ENCODE measurements around the gene KIAA0319L.

The KIAA0319L gene

GRCh38 chr1:35448344-35448801, 108.8 kb downstream of the KIAA0319L start:
- H3K36me3 ChIP-seq (ENCODE audit: control insufficient read depth, low read depth, low read length) = peaks cover 68% of the 10 kb centered on the region
- H3K9ac ChIP-seq (ENCODE audit: low read length) = no peak overlapping the region
- no peaks in the 10 kb centered on the region for H3K9me3 ChIP-seq (ENCODE audit: control insufficient read depth, low read depth, low read length)
- H3K27me3 ChIP-seq (ENCODE audit: control insufficient read depth, insufficient read depth, low read length) = no peaks in the 10 kb centered on the region
- H3K4me3 ChIP-seq (ENCODE audit: low read length) = no peak overlapping the region
- no peak overlapping the region for H3K27ac ChIP-seq (ENCODE audit: low read length)
- no peaks in the 10 kb centered on the region for H3K4me1 ChIP-seq (ENCODE audit: control insufficient read depth, low read depth, low read length)

GRCh38 chr1:35447278-35447677, 109.9 kb downstream of the KIAA0319L start:
- peaks cover 64% of the 10 kb centered on the region for H3K36me3 ChIP-seq (ENCODE audit: control insufficient read depth, low read depth, low read length)
- no peaks in the 10 kb centered on the region for H3K4me1 ChIP-seq (ENCODE audit: control insufficient read depth, low read depth, low read length)
- H3K27me3 ChIP-seq (ENCODE audit: control insufficient read depth, insufficient read depth, low read length) = no peaks in the 10 kb centered on the region
- no peak overlapping the region for H3K4me3 ChIP-seq (ENCODE audit: low read length)
- H3K9ac ChIP-seq (ENCODE audit: low read length) = no peak overlapping the region
- no peaks in the 10 kb centered on the region for H3K9me3 ChIP-seq (ENCODE audit: control insufficient read depth, low read depth, low read length)
- H3K27ac ChIP-seq (ENCODE audit: low read length) = no peak overlapping the region

GRCh38 chr1:35444519-35444774, 112.8 kb downstream of the KIAA0319L start:
- Histone ChIP-seq H3K4me3 (ENCODE audit: low read length) (no peak overlapping the region), H3K4me1 (ENCODE audit: control insufficient read depth, low read depth, low read length) (no peaks in the 10 kb centered on the region), H3K9ac (ENCODE audit: low read length) (no peak overlapping the region), H3K36me3 (ENCODE audit: control insufficient read depth, low read depth, low read length) (peaks cover 73% of the 10 kb centered on the region), H3K27ac (ENCODE audit: low read length) (no peak overlapping the region), H3K9me3 (ENCODE audit: control insufficient read depth, low read depth, low read length) (no peaks in the 10 kb centered on the region), H3K27me3 (ENCODE audit: control insufficient read depth, insufficient read depth, low read length) (no peaks in the 10 kb centered on the region)

- Histone ChIP-seq H3K9me3 (ENCODE audit: control insufficient read depth, low read depth, low read length) (no peaks in the 10 kb centered on the region), H3K27ac (ENCODE audit: low read length) (no peak overlapping the region), H3K36me3 (ENCODE audit: control insufficient read depth, low read depth, low read length) (peaks cover 73% of the 10 kb centered on the region), H3K4me1 (ENCODE audit: control insufficient read depth, low read depth, low read length) (no peaks in the 10 kb centered on the region), H3K9ac (ENCODE audit: low read length) (no peak overlapping the region), H3K27me3 (ENCODE audit: control insufficient read depth, insufficient read depth, low read length) (no peaks in the 10 kb centered on the region), H3K4me3 (ENCODE audit: low read length) (no peak overlapping the region)
These were observed 113.3 kb downstream of the KIAA0319L start for GRCh38 chr1:35443768-35444518.

- H3K27me3 ChIP-seq (ENCODE audit: control insufficient read depth, insufficient read depth, low read length) = no peaks in the 10 kb centered on the region
- H3K27ac ChIP-seq (ENCODE audit: low read length) = no peak overlapping the region
- no peaks in the 10 kb centered on the region for H3K4me1 ChIP-seq (ENCODE audit: control insufficient read depth, low read depth, low read length)
- no peak overlapping the region for H3K9ac ChIP-seq (ENCODE audit: low read length)
- peaks cover 61% of the 10 kb centered on the region for H3K36me3 ChIP-seq (ENCODE audit: control insufficient read depth, low read depth, low read length)
- no peak overlapping the region for H3K4me3 ChIP-seq (ENCODE audit: low read length)
- H3K9me3 ChIP-seq (ENCODE audit: control insufficient read depth, low read depth, low read length) = no peaks in the 10 kb centered on the region
These were observed 114.5 kb downstream of the KIAA0319L start for GRCh38 chr1:35442734-35443133.

- H3K4me3 ChIP-seq (ENCODE audit: low read length) = no peak overlapping the region
- H3K9me3 ChIP-seq (ENCODE audit: control insufficient read depth, low read depth, low read length) = no peaks in the 10 kb centered on the region
- H3K27ac ChIP-seq (ENCODE audit: low read length) = no peak overlapping the region
- H3K27me3 ChIP-seq (ENCODE audit: control insufficient read depth, insufficient read depth, low read length) = no peaks in the 10 kb centered on the region
- H3K36me3 ChIP-seq (ENCODE audit: control insufficient read depth, low read depth, low read length) = peaks cover 58% of the 10 kb centered on the region
- no peak overlapping the region for H3K9ac ChIP-seq (ENCODE audit: low read length)
- H3K4me1 ChIP-seq (ENCODE audit: control insufficient read depth, low read depth, low read length) = no peaks in the 10 kb centered on the region
These were observed 115.2 kb downstream of the KIAA0319L start for GRCh38 chr1:35441926-35442579.

GRCh38 chr1:35439626-35440025, 117.6 kb downstream of the KIAA0319L start:
- peaks cover 62% of the 10 kb centered on the region for H3K36me3 ChIP-seq (ENCODE audit: control insufficient read depth, low read depth, low read length)
- H3K4me3 ChIP-seq (ENCODE audit: low read length) = no peak overlapping the region
- no peaks in the 10 kb centered on the region for H3K9me3 ChIP-seq (ENCODE audit: control insufficient read depth, low read depth, low read length)

GRCh38 chr1:35437200-35437599, 120.0 kb downstream of the KIAA0319L start:
- H3K27ac ChIP-seq (ENCODE audit: low read length) = no peak overlapping the region
- H3K9ac ChIP-seq (ENCODE audit: low read length) = no peak overlapping the region
- H3K4me3 ChIP-seq (ENCODE audit: low read length) = no peak overlapping the region
- no peaks in the 10 kb centered on the region for H3K27me3 ChIP-seq (ENCODE audit: control insufficient read depth, insufficient read depth, low read length)
- no peaks in the 10 kb centered on the region for H3K9me3 ChIP-seq (ENCODE audit: control insufficient read depth, low read depth, low read length)
- H3K4me1 ChIP-seq (ENCODE audit: control insufficient read depth, low read depth, low read length) = no peaks in the 10 kb centered on the region
- peaks cover 54% of the 10 kb centered on the region for H3K36me3 ChIP-seq (ENCODE audit: control insufficient read depth, low read depth, low read length)

More at GRCh38 chr1:35439626-35440025, 117.6 kb downstream of the KIAA0319L start:
- Histone ChIP-seq H3K27ac (ENCODE audit: low read length) (no peak overlapping the region), H3K4me1 (ENCODE audit: control insufficient read depth, low read depth, low read length) (no peaks in the 10 kb centered on the region), H3K27me3 (ENCODE audit: control insufficient read depth, insufficient read depth, low read length) (no peaks in the 10 kb centered on the region), H3K9ac (ENCODE audit: low read length) (no peak overlapping the region)

- Histone ChIP-seq H3K9me3 (ENCODE audit: control insufficient read depth, low read depth, low read length) (no peaks in the 10 kb centered on the region), H3K27ac (ENCODE audit: low read length) (no peak overlapping the region), H3K9ac (ENCODE audit: low read length) (no peak overlapping the region), H3K27me3 (ENCODE audit: control insufficient read depth, insufficient read depth, low read length) (no peaks in the 10 kb centered on the region), H3K4me1 (ENCODE audit: control insufficient read depth, low read depth, low read length) (no peaks in the 10 kb centered on the region), H3K4me3 (ENCODE audit: low read length) (no peak overlapping the region), H3K36me3 (ENCODE audit: control insufficient read depth, low read depth, low read length) (peaks cover 45% of the 10 kb centered on the region)
These were observed 121.1 kb downstream of the KIAA0319L start for GRCh38 chr1:35436078-35436477.

- no peak overlapping the region for H3K27ac ChIP-seq (ENCODE audit: low read length)
- H3K27me3 ChIP-seq (ENCODE audit: control insufficient read depth, insufficient read depth, low read length) = no peaks in the 10 kb centered on the region
- H3K4me3 ChIP-seq (ENCODE audit: low read length) = no peak overlapping the region
- no peaks in the 10 kb centered on the region for H3K9me3 ChIP-seq (ENCODE audit: control insufficient read depth, low read depth, low read length)
- no peaks in the 10 kb centered on the region for H3K4me1 ChIP-seq (ENCODE audit: control insufficient read depth, low read depth, low read length)
- peaks cover 32% of the 10 kb centered on the region for H3K36me3 ChIP-seq (ENCODE audit: control insufficient read depth, low read depth, low read length)
- H3K9ac ChIP-seq (ENCODE audit: low read length) = no peak overlapping the region
These were observed 122.5 kb downstream of the KIAA0319L start for GRCh38 chr1:35434703-35435102.

GRCh38 chr1:35433714-35434113, 123.5 kb downstream of the KIAA0319L start:
- H3K27ac ChIP-seq (ENCODE audit: low read length) = no peak overlapping the region
- H3K4me1 ChIP-seq (ENCODE audit: control insufficient read depth, low read depth, low read length) = no peaks in the 10 kb centered on the region
- peaks cover 24% of the 10 kb centered on the region for H3K36me3 ChIP-seq (ENCODE audit: control insufficient read depth, low read depth, low read length)
- no peak overlapping the region for H3K4me3 ChIP-seq (ENCODE audit: low read length)
- no peaks in the 10 kb centered on the region for H3K27me3 ChIP-seq (ENCODE audit: control insufficient read depth, insufficient read depth, low read length)
- no peaks in the 10 kb centered on the region for H3K9me3 ChIP-seq (ENCODE audit: control insufficient read depth, low read depth, low read length)
- H3K9ac ChIP-seq (ENCODE audit: low read length) = no peak overlapping the region

GRCh38 chr1:35432231-35432630, 125.0 kb downstream of the KIAA0319L start:
- H3K4me1 ChIP-seq (ENCODE audit: control insufficient read depth, low read depth, low read length) = no peaks in the 10 kb centered on the region
- no peaks in the 10 kb centered on the region for H3K27me3 ChIP-seq (ENCODE audit: control insufficient read depth, insufficient read depth, low read length)
- peaks cover 24% of the 10 kb centered on the region for H3K36me3 ChIP-seq (ENCODE audit: control insufficient read depth, low read depth, low read length)

More at GRCh38 chr1:35432231-35432630, 125.0 kb downstream of the KIAA0319L start:
- Histone ChIP-seq H3K27ac (ENCODE audit: low read length) (no peak overlapping the region), H3K9ac (ENCODE audit: low read length) (no peak overlapping the region), H3K4me3 (ENCODE audit: low read length) (no peak overlapping the region), H3K9me3 (ENCODE audit: control insufficient read depth, low read depth, low read length) (no peaks in the 10 kb centered on the region)
